Heart left ventricle (tissue), 13 donors: ENCODE measurements around the gene CNTNAP5.

ENCODE experiments used
- CTCF ChIP-seq, 12 donors: fragments of 200-600 bp; sonication (generic) in 4 of 12; IDR thresholded peaks; one replicate each; pipeline versions ENCODE4 v1.5.0 to v1.8.0; 2018 to 2022; ENCODE audit warnings: antibody characterized with exemption in 12 of 12, mild to moderate bottlenecking in 5 of 12
- POLR2A ChIP-seq, 2 donors: fragments of 450-650 bp; IDR thresholded peaks; one replicate each; pipeline ENCODE4 v1.6.1; 2017; ENCODE audit warnings: antibody characterized with exemption in 2 of 2, mild to moderate bottlenecking in 2 of 2, moderate library complexity in 2 of 2
- donor health status: ischemic (EF 13 %, LVEDD 7.1; RV severe dilation, severe dysfunction).
- donor health status: DM: no; HTN: yes; CAD: no.
- donor health status: DM: no; HTN: no; CAD: no.
- donor health status: ischemic (EF 25% LVEDD 6.9; RV normal size, moderate dysfunction).
- donor health status: ischemic (EF 25% LVEDD 5.7; RV mildly dilated, moderate dysfunction).
- donor health status: ischemic (EF 35%, LVEDD 5.7; RV mildly dilated, moderate dysfunction).
- donor health status: nonischemic (EF 11% LVEDD 7.7; RV severe dilation, severe dysfunction).
- donor health status: DM: yes; HTN: yes; CAD: no.
- donor health status: PGD.
- donor health status: ischemic (EF 29% LVEDD 5.4; RV normal size, mild dysfunction).
- donor health status: nonischemic (EF 23%, LVEDD 6.1; RV moderate dilation, normal function).

DNA sequence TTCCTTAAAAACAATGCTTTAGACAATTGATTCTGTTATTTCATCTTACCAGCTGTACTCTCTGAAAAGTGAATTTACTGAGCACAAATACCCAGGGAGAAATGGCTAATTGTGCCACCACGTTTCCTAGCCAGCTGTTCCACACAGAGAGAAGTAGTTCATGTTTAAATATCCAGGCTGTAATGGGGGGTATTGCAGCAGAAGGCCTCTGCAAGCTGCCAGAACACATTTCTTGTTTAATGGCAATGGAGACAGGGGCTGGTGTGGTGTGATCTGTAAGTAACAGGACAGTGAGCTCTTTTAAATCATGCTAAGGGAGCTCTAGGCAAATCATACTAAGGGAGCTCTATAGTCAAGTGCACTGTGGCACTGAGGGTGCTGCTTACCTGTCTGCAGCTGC, 809.2 kb downstream of the CNTNAP5 start:
- TF ChIP-seq CTCF (IDR thresholded peaks at IDR 0.05) (no peak), POLR2A (IDR thresholded peaks at IDR 0.05) (no peak)
